ENCODE measurements around the gene TMEFF1.
"Not testable (repeated sequence)": the region's sequence is repeated elsewhere in the genome, so short reads cannot be mapped to it uniquely, and the experiment has no call there.

Gene TMEFF1

GRCh38 chr9:100498592-100498991, 25.6 kb downstream of the TMEFF1 start:
- DNase-seq = no peak

DNA sequence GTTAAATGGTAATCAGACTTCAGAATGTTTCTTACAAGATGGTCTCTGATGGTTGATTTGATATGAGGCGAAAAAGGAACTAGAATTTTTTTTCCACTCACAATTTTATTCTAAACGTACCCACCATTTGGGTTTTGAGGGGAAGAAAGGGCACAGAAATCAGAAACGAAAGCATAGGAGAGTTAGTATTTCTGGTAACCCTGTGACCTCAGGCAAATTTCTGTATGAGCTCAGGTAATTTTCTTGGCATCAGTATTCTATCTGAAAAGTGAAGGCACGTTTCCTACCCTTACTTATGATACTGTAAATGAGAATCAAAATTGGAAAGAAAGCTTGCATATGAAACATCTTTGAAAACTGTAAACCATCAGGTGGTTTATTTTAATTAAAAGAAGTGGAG, 26.5 kb downstream of the TMEFF1 start:
- no peak for DNase-seq

DNA sequence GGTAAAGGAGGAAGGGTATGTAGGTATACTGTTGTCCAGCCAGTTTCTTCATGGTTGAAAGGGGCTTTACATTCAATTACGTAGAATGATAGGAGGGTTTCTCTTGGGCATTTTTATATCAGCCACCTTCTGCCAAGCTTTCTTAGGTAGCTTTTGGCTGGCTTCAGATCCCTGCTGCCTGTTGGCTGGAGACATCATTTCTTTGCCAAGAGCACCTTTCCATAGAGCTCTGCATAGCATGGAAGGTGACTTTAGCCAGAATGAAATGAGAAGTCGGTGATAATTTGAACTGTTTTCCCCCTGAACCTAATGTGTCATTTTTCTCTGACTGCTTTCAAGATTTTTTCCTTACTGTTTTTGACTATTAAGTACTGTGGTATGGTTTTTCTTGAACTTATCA, 26.9 kb downstream of the TMEFF1 start:
- no peak for DNase-seq

DNA sequence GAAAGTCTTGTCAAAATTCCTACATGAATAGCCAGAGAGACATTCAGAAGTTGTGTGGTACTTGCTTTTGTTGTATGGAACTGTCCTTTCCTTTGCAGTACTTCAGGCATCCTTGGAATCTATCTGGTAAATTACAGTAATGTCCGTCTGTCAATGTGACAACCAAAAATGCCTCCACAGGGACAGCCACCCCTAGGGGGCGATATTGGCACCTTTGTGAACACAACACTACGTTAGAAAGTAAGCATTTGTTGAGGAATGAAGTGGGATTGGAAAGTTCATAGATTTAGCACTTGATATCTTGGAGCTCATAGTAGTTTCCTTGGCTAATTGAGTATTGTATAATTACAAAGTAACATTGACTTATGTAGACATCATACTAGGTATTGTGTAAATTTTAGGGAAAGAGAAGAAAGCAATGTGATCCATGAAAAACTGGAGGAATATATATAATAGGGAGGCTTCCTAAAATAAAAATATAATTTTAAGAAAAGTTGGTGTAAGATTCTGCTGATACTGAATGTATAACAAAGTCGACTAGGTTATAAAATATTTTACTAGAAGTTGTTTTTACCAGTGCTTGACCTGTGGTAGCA, 32.7 kb downstream of the TMEFF1 start:
- peak; percentile 32 for DNase-seq

DNA sequence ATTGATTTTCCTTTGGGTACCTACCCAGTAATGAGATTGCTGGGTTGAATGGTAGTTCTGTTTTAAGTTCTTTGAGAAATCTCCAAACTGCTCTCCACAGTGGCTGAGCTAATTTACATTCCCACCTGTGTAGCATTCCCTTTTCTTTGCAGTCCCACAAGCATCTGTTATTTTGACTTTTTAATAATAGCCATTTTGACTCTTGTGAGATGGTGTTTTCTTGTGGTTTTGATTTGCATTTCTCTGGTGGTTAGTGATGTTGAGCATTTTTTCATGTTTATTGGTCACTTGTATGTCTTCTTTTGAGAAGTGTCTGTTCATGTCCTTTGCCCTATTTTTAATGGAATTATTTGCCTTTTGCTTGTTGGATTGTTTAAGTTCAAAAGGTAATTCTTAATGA, 34.4 kb downstream of the TMEFF1 start:
- not testable (repeated sequence) for DNase-seq

DNA sequence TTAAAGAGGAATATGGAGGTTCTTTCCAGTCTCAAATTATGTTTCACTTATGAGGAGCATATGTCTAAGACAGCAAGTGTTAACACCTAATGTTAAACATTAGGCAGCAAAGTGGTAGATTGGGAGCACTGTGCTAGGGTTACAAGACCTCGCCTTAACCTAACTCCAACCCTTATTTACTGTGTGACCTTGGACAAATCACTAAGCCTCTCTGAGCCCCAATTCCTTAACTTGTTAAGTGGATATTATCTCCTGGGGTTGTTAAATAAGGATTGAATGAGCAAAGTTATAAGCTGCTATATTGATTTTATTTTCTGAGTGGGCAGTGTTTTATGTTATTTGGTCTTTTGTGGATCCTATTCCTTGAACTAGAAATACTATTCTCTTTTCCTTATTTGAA, 38.3 kb downstream of the TMEFF1 start:
- no peak for DNase-seq

DNA sequence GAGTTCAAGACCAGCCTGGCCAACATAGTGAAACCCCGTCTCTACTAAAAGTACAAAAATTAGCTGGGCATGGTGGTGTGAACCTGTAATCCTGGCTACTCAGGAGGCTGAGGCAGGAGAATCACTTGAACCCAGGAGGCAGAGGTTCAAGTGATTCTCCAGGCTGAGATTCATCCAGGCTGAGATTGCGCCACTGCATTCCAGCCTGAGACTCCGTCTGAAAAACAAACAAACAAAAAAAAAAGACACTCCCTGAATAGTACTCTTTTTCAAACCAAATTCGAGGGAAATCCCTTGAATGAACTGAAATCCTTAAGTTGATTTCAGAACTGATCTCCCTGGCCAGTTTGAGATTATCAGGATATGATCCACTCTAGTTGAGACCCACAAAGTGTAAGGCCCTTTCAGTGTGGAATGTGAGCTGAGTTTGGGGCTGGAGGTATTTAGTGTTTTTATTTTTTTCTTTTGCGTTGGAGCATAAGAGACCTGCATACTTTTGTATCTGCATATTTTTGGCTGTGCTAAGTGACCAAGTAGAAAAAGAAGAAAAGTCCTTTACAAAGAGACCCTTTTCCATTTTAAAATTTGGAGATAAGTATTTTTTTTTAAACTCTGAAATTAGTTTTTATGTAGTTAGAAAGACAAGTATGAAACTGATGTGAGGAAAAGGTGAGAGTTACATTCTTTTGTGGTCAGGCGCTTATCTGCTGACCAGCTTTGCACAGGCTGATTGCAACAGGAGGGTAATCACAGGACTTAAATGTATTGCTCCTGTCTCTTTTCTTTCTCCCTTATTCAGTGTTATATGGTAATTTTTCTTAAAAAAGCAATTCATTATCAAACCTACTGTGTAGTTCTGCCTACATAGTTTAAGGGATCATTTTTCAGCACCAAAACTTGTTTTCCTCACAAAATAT, 42.9 kb downstream of the TMEFF1 start:
- no peak for DNase-seq

- no peak for DNase-seq
Observed at GRCh38 chr9:100521282-100521681, 48.3 kb downstream of the TMEFF1 start.

DNA sequence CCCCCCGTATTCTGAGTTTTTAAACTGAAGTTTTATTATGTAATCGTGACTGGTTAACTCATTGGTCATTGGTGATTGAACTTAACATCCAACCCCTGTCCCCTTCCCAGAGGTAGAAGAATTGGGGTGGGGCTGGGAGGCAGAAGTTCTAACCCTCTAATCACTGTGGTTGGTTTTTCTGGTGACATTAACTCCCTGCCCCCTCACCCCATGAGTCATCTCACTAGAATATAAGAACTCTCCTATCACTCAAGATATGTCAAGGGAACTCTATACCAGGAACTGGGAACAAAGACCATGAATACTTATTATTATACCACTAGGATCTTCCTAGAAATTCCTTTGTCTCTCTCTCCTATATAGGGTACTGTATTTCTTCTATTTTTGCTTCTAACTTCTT, 52.6 kb downstream of the TMEFF1 start:
- no peak for DNase-seq

DNA sequence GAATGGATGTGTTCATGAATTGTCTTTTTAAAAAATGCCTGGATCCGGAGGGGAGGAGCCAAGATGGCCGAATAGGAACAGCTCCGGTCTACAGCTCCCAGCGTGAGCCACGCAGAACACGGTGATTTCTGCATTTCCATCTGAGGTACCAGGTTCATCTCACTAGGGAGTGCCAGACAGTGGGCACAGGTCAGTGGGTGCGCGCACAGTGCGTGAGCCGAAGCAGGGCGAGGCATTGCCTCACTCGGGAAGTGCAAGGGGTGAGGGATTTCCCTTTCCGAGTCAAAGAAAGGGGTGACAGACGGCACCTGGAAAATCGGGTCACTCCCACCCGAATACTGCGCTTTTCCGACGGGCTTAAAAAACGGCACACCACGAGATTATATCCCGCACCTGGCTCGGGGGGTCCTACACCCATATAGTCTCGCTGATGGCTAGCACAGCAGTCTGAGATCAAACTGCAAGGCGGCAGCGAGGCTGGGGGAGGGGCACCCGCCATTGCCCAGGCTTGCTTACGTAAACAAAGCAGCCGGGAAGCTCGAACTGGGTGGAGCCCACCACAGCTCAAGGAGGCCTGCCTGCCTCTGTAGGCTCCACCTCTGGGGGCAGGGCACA, 54.3 kb downstream of the TMEFF1 start:
- DNase-seq = not testable (repeated sequence)

- no peak for DNase-seq
Observed at GRCh38 chr9:100534401-100534800, 61.5 kb downstream of the TMEFF1 start.

DNA sequence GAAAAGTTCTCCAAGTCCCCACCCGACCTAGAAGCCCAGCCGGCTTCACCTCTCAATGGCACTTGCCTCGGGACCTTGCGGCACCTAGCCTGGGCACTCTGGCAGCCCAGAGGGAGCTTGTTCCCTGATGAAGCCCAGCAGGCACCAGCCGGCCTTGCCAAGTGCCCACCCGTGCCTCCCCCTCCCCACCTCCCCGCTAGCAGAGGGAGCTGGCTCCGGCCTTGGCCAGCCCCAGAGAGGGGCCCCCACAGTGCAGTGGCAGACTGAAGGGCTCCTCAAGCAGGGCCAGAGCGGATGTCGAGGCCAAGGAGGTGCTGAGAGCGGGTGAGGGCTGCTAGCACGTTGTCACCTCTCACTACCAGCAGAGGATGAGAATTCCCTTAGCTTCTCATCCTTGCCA, 67.4 kb downstream of the TMEFF1 start:
- DNase-seq = no peak

DNA sequence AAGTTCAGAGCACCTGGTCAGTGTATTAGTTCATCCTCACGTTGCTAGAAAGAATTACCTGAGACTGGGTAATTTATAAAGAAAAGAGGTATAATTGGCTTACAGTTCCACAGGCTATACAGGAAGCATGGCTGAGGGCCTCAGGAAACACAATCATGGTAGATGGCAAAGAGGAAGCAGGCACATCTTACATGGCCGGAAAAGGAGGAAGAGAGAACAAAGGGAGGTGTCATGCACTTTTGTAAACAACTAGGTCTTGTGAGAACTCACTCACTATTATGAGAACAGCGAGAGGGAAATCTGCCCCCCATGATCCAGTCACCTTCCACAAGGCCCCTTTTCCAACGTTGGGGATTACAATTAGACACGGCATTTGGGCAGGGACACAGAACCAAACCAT, 76.1 kb downstream of the TMEFF1 start:
- DNase-seq = no peak

DNA sequence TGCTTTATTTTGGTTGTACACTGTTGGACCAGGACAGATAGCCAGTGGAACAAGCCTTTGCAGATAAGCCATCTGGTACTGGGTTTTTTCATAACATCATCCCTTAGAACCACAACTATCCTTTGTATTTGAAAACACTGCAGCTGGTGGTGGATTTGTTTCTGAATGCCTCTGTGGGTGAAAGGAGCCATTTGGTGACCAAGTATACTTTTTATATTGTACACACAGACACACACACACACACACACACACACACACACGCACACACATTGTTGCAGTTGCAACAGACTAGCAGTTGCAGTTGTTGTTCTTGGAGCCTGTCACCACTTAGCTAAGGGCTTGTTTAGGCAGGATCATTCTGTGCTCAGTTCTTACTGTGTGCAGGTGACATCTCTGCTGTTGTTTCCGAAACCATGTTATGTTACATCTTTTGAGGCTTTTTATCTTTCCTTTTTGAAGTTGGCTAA, 82.0 kb downstream of the TMEFF1 start:
- no peak for DNase-seq

DNA sequence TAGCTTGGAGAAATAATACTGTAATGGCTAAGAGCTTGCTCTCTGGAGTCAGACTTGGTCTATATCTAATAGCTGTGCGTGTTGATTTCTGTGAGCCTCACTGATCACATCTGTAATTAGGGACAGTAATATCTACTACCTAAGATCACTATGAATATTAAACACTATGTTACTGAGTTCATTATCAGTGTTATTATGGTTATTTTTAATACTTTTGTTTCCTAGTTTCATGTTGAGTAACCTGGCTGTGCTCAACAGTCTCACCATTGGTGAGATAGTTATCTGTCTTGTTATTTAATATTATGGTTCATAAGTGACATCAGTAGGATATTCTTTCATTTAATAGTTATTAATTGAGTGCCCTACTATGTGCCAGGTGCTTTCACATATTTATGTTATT, 82.5 kb downstream of the TMEFF1 start:
- no peak for DNase-seq

- no peak for DNase-seq
Observed at GRCh38 chr9:100557053-100557452, 84.1 kb downstream of the TMEFF1 start.

GRCh38 chr9:100561256-100561655, 88.3 kb downstream of the TMEFF1 start:
- no peak for DNase-seq

DNA sequence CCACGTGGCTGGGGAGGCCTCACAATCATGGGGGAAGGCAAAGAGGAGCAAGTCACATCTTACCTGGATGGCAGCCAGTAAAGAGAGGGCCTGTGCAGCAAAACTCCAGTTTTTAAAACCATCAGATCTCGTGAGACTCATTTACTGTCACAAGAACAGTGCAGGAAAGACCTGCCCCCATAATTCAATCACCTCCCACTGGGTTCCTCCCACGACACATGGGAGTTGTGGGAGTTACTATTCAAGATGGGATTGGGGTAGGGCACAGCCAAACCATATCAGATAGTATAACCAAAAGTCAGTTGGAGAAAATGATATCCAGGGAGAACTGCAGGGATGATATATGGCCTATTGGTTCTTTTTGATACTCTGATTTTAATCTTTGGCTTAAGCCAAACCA, 94.9 kb downstream of the TMEFF1 start:
- no peak for DNase-seq

DNA sequence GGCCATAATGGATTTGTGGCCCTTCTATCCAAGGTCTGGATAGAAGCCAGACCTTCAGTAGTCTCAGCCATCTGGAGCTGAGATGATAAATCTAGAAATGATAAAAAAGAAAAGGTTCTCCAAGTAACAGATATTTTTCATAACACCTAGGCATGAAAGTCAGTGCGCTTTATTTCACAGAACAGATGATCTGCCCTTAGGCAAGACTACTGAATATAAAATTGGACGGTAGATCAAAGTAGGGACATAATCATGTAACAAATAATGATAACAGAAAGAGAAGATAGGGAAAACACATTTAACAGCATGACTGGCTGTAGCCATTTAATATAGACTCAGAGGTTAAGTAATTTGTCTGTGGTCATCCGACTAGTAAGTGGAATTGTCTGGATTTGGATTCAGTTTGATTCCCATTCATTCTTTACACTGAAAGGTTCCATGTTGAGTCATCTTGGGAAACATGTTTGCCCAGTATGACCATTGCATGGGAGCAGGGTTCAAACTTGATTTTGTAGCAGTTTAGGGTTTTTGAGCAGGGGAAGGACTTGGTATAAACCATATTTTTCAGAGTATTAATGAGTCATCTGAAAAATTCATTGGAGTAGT, 100.8 kb downstream of the TMEFF1 start:
- DNase-seq = no peak

DNA sequence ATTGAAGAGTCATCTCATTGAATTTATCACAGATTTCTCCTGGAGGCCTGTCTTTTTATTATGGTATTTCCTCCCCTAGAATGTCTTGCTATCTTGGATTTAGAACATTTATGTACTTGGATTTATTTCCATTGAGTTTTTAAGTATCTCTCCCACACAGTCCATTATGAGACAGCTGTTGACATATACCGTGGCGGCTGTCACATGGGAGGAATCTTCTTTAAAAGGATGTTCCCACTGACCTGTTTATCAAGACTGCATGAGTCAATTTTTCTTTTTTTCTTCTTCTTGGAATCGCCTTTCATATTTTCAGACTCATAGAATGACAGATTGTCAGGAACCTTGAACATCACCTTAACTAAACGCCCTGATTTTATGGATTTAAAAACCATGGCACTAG, 102.1 kb downstream of the TMEFF1 start:
- DNase-seq = no peak

- peak; percentile 53 for DNase-seq
Observed at GRCh38 chr9:100575765-100576386, 102.9 kb downstream of the TMEFF1 start.

GRCh38 chr9:100577776-100578448, 105.0 kb downstream of the TMEFF1 start, which contains the start of gene CAVIN4:
CAVIN4 (plus strand) TSS chr9:100578079; CDS start chr9:100578144, 65 bp downstream.
- no peak for DNase-seq

Data from kidney glomerular epithelial cell (primary cell).